Right lobe of liver (tissue), 6 donors: ENCODE data around the gene ASB16. TPM values are rescaled to one million over a fixed set of nuclear protein-coding genes. Genes with fewer than 3 reads are reported as not detected.

Experiments used
- ATAC-seq, 4 donors: fragments of 200-7000 bp; cut with Tn5 transposase; one replicate each; pipeline ENCODE4 v1.9.1; 2020; ENCODE audit warnings: mild to moderate bottlenecking in 4 of 4, moderate library complexity in 4 of 4
- DNase-seq, 3 donors: peaks; one replicate each; pipeline ENCODE4 v3.0.0-alpha.2; 2020
- H3K27ac ChIP-seq, 3 donors: fragments of 200-600 bp; one replicate each; pipeline ENCODE4 v1.8.0; 2022
- H3K27me3 ChIP-seq, 2 donors: fragments of 200-600 bp; one replicate each; pipeline ENCODE4 v1.8.0; 2022
- H3K36me3 ChIP-seq, 4 donors: fragments of 200-600 bp; sonication (generic) in 1 of 4; one replicate each; pipeline versions ENCODE4 v1.5.1 to v1.8.0; 2017 to 2022; ENCODE audit warnings: control low read depth in 1 of 4
- H3K4me1 ChIP-seq, 4 donors: fragments of 200-600 bp; sonication (generic) in 1 of 4; one replicate each; pipeline versions ENCODE4 v1.5.1 to v1.8.0; 2017 to 2022; ENCODE audit warnings: control low read depth in 1 of 4
- H3K4me3 ChIP-seq, 3 donors: fragments of 200-600 bp; one replicate each; pipeline ENCODE4 v1.8.0; 2022
- H3K9me3 ChIP-seq, 4 donors: fragments of 200-600 bp; sonication (generic) in 1 of 4; one replicate each; pipeline versions ENCODE4 v1.5.1 to v1.8.0; 2017 to 2022; ENCODE audit warnings: control low read depth in 1 of 4
- CTCF ChIP-seq, 4 donors: fragments of 200-600 bp in 3 of 4; fragments of 450-650 bp in 1 of 4; IDR thresholded peaks; one replicate each; pipeline versions ENCODE4 v1.5.1 to v1.8.0; 2016 to 2022; ENCODE audit warnings: antibody characterized with exemption in 4 of 4, mild to moderate bottlenecking in 2 of 4
- POLR2A ChIP-seq: fragments of 450-650 bp; IDR thresholded peaks from one replicate; pipeline ENCODE4 v1.6.1; 2017; ENCODE audit warnings: antibody characterized with exemption, mild to moderate bottlenecking
- WGBS: methylation state at CpG from one replicate; pipeline ENCODE4 v1.1.6; 2018; ENCODE audit warnings: low coverage, low lambda C conversion rate; ENCODE audit not compliant: insufficient coverage; ENCODE audit errors: missing lambda C conversion rate; 5-methylcytosine and 5-hydroxymethylcytosine counted together
- intact Hi-C, 2 donors: fragments of 100-400 bp; cut with DNase I; formaldehyde crosslinking; loops; one replicate each; pipeline versions ENCODE4 v1.11.2 to v1.14.1; 2022
- total RNA-seq, 6 experiments: library from RNA; depleted of rRNA in 2 of 6; stranded (reverse); fragments of >200 nt in 2 of 6; fragmentation: NEBNext Ultra II Directional in 3 of 6; extraction: Animal tissue kit (Norgen Biotek cat#: 25700) in 3 of 6; gene quantifications; one replicate each; pipeline versions ENCODE4 v1.1.0 to v1.2.4, GENCODE V29; 2016 to 2023
- donor health status: DM: no; HTN: yes; CAD: no.
- donor health status: DM: no; HTN: no; CAD: no.
- donor health status: DM: no; HTN: no; CAD: no.
- donor health status: DM: no; HTN: yes; CAD: no.
- donor health status: DM: no; HTN: yes; CAD: no.

ASB16 gene
- total RNA-seq, 6 experiments from 2014 or later, result 1.5 TPM; not detected in 5

DNA sequence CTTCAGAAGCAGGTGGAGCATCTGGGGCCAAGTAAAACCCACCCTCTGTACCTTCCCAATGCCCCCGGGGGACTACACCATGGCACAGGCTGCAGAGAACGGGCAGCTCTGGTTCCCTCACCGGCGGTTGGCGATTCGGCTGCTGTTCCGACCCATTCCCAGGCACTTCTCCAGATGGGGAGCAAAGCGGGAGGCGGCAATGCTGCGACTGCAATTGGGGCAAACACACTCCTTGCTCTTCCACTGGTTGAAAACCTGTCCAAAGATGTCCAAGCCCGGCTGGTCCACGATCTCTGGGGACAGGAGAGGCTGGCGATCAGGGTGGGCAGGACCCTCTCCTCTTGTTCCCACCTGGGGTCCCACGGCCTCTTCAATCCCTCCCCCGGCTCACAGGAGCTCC is 26.6 kb downstream of the ASB16 start:
- H3K9me3 ChIP-seq, result no peaks in the 10 kb centered on the region
- DNase-seq (peak in 1 of 3 donors; percentile 49), ATAC-seq (no peak)
- intact Hi-C loops, result loop anchor here in 1 of 2 donors (10.0 kb wide), 1 partner anchor 62 kb away; no protein-coding TSS in a partner anchor
- peaks cover 0 to 40% (median 16%) of the 10 kb centered on the region in 4 donors for H3K36me3 ChIP-seq
- H3K4me1 ChIP-seq, result peaks cover 0 to 3% (median 0%) of the 10 kb centered on the region in 4 donors
- TF ChIP-seq CTCF (IDR thresholded peaks at IDR 0.05) (no peak), POLR2A (no peak)
- WGBS, result no CpG with 5 or more reads among the region's 15 CpGs
- no peak overlapping the region for H3K4me3 ChIP-seq
- no peaks in the 10 kb centered on the region for H3K27me3 ChIP-seq
- no peak overlapping the region for H3K27ac ChIP-seq

GRCh38 chr17:44197980-44198720 is 27.6 kb downstream of the ASB16 start:
- WGBS, result 26% methylated on average over 3 of the region's 11 CpGs
- Histone ChIP-seq H3K27ac (peak overlapping the region; percentile 90 to 96 (median 92)), H3K4me3 (peak overlapping the region; percentile 79 to 96 (median 83)), H3K9me3 (no peaks in the 10 kb centered on the region), H3K27me3 (no peaks in the 10 kb centered on the region), H3K4me1 (peaks cover 0 to 3% (median 0%) of the 10 kb centered on the region in 4 donors), H3K36me3 (peaks cover 0 to 37% (median 16%) of the 10 kb centered on the region in 4 donors)
- no peak for ATAC-seq
- DNase-seq, result no peak
- TF ChIP-seq POLR2A (peak; percentile 19), CTCF (IDR thresholded peaks at IDR 0.05) (no peak)
- intact Hi-C loops, result loop anchor here in 1 of 2 donors (10.0 kb wide), 1 partner anchor 63 kb away; no protein-coding TSS in a partner anchor

DNA sequence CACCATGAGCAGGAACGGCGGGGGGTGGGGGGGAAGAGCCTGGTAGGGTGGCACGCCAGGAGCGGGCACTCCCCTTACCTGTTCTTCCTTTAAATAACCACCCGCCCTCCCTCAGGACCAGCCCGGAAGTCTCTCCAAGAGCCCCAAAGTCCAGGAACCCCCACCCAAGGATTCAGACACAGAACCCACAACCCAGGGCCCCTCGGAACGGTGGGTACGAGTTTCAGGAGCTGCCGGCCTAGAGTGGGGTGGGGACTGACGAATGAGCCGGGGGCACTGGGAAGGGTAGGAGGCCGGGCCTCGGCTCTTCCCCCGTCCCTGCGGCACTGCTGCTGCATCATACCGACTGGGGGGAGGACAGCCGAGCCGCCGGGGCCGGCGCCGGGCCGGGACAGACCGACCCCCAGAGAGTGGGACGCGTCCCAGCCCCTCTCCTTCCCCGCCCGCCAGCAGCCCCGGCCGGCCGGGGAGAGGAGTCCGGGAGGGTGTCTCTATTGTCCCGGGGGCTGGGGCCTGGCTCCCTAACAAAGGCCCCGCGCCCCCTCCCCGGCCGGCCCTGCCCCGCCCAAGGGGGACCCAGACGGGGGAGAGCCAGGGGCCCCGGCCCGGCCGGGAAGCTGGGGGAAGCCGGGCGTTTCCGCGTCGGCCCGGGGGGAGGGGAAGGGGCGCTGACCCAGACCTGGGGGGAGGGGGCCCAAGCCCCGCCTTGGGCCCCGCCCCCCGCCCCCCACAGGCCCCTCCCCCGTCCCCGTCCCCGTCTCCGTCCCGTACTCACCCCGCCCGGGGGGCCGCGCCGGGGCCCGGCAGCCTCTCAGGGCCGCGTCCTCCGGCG is 28.4 kb downstream of the ASB16 start:
- H3K4me1 ChIP-seq, result peaks cover 0 to 3% (median 0%) of the 10 kb centered on the region in 4 donors
- H3K9me3 ChIP-seq, result no peaks in the 10 kb centered on the region
- H3K4me3 ChIP-seq, result peak overlapping the region; percentile 79 to 96 (median 83)
- TF ChIP-seq POLR2A (no peak), CTCF (IDR thresholded peaks at IDR 0.05) (no peak)
- peaks cover 0 to 32% (median 13%) of the 10 kb centered on the region in 4 donors for H3K36me3 ChIP-seq
- intact Hi-C loops, result loop anchor here in 1 of 2 donors (10.0 kb wide), 1 partner anchor 64 kb away; no protein-coding TSS in a partner anchor
- 0% methylated on average over 6 of the region's 68 CpGs for WGBS
- ATAC-seq (peak; percentile 28 to 43 (median 35)), DNase-seq (peak; percentile 79 to 81 (median 81))
- peak overlapping the region; percentile 90 to 96 (median 92) for H3K27ac ChIP-seq
- H3K27me3 ChIP-seq, result no peaks in the 10 kb centered on the region
